EL (cell line): ENCODE measurements around the gene VEGFA.

ENCODE experiments used
- DNase-seq: peaks from one replicate; pipeline ENCODE4 v3.0.0-alpha.2; 2016

VEGFA gene

GRCh38 chr6:43769526-43770371 lies at the start of gene VEGFA:
VEGFA (plus strand) TSS chr6:43770211.
- peak; percentile 92 for DNase-seq

GRCh38 chr6:43720999-43721398 lies 49.0 kb upstream of the VEGFA start:
- DNase-seq: no peak

GRCh38 chr6:43722920-43723545 lies 47.0 kb upstream of the VEGFA start:
- no peak for DNase-seq

GRCh38 chr6:43723737-43724295 lies 46.2 kb upstream of the VEGFA start:
- peak; percentile 64 for DNase-seq

GRCh38 chr6:43724354-43724753 lies 45.7 kb upstream of the VEGFA start:
- DNase-seq: no peak

GRCh38 chr6:43724914-43725642 lies 44.9 kb upstream of the VEGFA start:
- DNase-seq: peak; percentile 91

- DNase-seq: no peak
Observed at GRCh38 chr6:43725643-43726580, 44.1 kb upstream of the VEGFA start.

- DNase-seq: no peak
Observed at GRCh38 chr6:43727634-43728033, 42.4 kb upstream of the VEGFA start.

- no peak for DNase-seq
Observed at GRCh38 chr6:43728586-43728985, 41.4 kb upstream of the VEGFA start.

GRCh38 chr6:43729537-43729936 lies 40.5 kb upstream of the VEGFA start:
- DNase-seq: no peak

- DNase-seq: no peak
Observed at GRCh38 chr6:43730634-43731033, 39.4 kb upstream of the VEGFA start.

GRCh38 chr6:43733471-43734293 lies 36.3 kb upstream of the VEGFA start:
- DNase-seq: no peak

GRCh38 chr6:43734294-43734665 lies 35.7 kb upstream of the VEGFA start:
- no peak for DNase-seq

GRCh38 chr6:43735642-43736199 lies 34.3 kb upstream of the VEGFA start:
- DNase-seq: no peak

GRCh38 chr6:43736211-43736786 lies 33.7 kb upstream of the VEGFA start:
- no peak for DNase-seq

GRCh38 chr6:43736844-43737243 lies 33.2 kb upstream of the VEGFA start:
- DNase-seq: no peak

GRCh38 chr6:43737272-43738081 lies 32.5 kb upstream of the VEGFA start:
- DNase-seq: no peak

- no peak for DNase-seq
Observed at GRCh38 chr6:43738267-43738676, 31.7 kb upstream of the VEGFA start.

- no peak for DNase-seq
Observed at GRCh38 chr6:43738877-43739641, 31.0 kb upstream of the VEGFA start.
